Astrocyte of the cerebellum (primary cell): ENCODE results near the gene COX7A2.

Source experiments
- DNase-seq: peaks from one replicate; pipeline ENCODE4 v3.0.0-alpha.2; 2011; ENCODE audit warnings: low read depth
- H3K4me3 ChIP-seq: 2 replicates; pipeline ENCODE4 v1.5.1; 2011; ENCODE audit warnings: mild to moderate bottlenecking, low read depth, low read length, moderate library complexity
- CTCF ChIP-seq: IDR thresholded peaks from 2 replicates; pipeline ENCODE4 v1.5.1; 2012; ENCODE audit warnings: low read length, low read depth, moderate library complexity, mild to moderate bottlenecking; ENCODE audit errors: missing control alignments
- in situ Hi-C: cut with HindIII; loops from 2 replicates; pipeline ENCODE4 v1.10.0; 2017; ENCODE audit warnings: low sequenced_read_pairs

The COX7A2 gene

GRCh38 chr6:75272145-75272840 is 28.7 kb upstream of the COX7A2 start:
- no peak for DNase-seq
- no peak overlapping the region for H3K4me3 ChIP-seq
- no peak for TF ChIP-seq CTCF
- in situ Hi-C loops = loop anchor here (25.0 kb wide), 1 partner anchor 265 kb away; no protein-coding TSS in a partner anchor

- no peak overlapping the region for H3K4me3 ChIP-seq
- DNase-seq = no peak
- TF ChIP-seq CTCF = no peak
- in situ Hi-C loops = loop anchor here (25.0 kb wide), 1 partner anchor 268 kb away; no protein-coding TSS in a partner anchor
These were observed 25.4 kb upstream of the COX7A2 start for GRCh38 chr6:75268988-75269354.

- no peak for TF ChIP-seq CTCF
- DNase-seq = no peak
- H3K4me3 ChIP-seq = no peak overlapping the region
These were observed 24.8 kb upstream of the COX7A2 start for GRCh38 chr6:75268121-75268987.

GRCh38 chr6:75267461-75267860 is 23.9 kb upstream of the COX7A2 start:
- in situ Hi-C loops = loop anchor here (25.0 kb wide), 1 partner anchor 270 kb away; no protein-coding TSS in a partner anchor
- DNase-seq = no peak
- no peak overlapping the region for H3K4me3 ChIP-seq
- no peak for TF ChIP-seq CTCF

More at GRCh38 chr6:75268121-75268987, 24.8 kb upstream of the COX7A2 start:
- in situ Hi-C loops = loop anchor here (25.0 kb wide), 1 partner anchor 269 kb away; no protein-coding TSS in a partner anchor

GRCh38 chr6:75266716-75267291 is 23.2 kb upstream of the COX7A2 start:
- TF ChIP-seq CTCF = peak; percentile 68
- H3K4me3 ChIP-seq = no peak overlapping the region
- in situ Hi-C loops = loop anchor here (25.0 kb wide), 1 partner anchor 270 kb away; no protein-coding TSS in a partner anchor
- no peak for DNase-seq

GRCh38 chr6:75263401-75263750 is 19.8 kb upstream of the COX7A2 start:
- in situ Hi-C loops = loop anchor here (25.0 kb wide), 1 partner anchor 274 kb away; no protein-coding TSS in a partner anchor
- TF ChIP-seq CTCF = no peak
- no peak for DNase-seq
- no peak overlapping the region for H3K4me3 ChIP-seq
